ENCODE results near the gene CPED1.

DNA sequence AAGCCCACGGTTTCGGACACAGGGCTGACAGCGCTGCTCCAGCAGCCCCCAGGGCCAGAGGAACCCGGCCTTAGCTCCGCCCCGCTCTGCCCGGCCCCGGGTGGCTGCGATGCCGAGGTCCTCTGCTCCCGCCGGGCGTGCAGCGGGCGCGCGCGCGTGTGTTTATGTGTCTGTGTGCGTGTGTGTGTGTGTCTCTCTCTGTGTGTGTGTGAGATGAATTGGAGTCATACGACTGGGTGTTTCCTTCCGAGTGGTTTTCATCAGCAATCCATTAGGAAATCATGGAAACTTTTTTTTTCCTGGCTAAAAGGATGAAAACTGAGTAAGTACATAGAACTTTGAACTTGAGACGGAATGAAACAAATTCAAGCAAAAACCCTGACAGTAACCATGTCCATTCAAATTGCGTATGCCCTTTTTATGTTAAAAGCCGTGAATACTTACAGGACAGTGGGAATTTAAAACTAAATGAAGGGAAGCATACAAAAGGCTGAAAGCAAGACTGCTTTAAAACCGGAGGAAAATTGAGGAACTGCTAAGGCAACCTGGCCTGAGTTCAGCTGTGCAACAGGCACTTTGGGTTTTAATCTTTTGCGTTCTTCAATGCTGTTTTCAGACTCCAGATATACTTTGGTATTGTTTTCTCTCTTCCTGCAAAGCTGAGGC, at the start of gene CPED1:
- TF ChIP-seq POLR2AphosphoS5 (IDR thresholded peaks at IDR 0.05), result peak; percentile 64 to 84 (median 78)
- TF ChIP-seq, protein P1, sequence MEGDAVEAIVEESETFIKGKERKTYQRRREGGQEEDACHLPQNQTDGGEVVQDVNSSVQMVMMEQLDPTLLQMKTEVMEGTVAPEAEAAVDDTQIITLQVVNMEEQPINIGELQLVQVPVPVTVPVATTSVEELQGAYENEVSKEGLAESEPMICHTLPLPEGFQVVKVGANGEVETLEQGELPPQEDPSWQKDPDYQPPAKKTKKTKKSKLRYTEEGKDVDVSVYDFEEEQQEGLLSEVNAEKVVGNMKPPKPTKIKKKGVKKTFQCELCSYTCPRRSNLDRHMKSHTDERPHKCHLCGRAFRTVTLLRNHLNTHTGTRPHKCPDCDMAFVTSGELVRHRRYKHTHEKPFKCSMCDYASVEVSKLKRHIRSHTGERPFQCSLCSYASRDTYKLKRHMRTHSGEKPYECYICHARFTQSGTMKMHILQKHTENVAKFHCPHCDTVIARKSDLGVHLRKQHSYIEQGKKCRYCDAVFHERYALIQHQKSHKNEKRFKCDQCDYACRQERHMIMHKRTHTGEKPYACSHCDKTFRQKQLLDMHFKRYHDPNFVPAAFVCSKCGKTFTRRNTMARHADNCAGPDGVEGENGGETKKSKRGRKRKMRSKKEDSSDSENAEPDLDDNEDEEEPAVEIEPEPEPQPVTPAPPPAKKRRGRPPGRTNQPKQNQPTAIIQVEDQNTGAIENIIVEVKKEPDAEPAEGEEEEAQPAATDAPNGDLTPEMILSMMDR (IDR thresholded peaks at IDR 0.05), result no peak
- TF ChIP-seq EP300 (IDR thresholded peaks at IDR 0.05), result peak in 3 of 4 donors; percentile 7 to 71 (median 12)
